ENCODE measurements around the gene LBX2. TPM values are rescaled to one million over a fixed set of nuclear protein-coding genes. Genes with fewer than 3 reads are reported as not detected.
"Not testable (repeated sequence)": the region's sequence is repeated elsewhere in the genome, so short reads cannot be mapped to it uniquely, and the experiment has no call there.

The LBX2 gene
- total RNA-seq, 1 donor from 2014 or later = 0.69 TPM

- peak overlapping the region; percentile 46 for H3K27ac Mint-ChIP-seq
- no peak overlapping the region for H3K4me3 Mint-ChIP-seq
- TF ChIP-seq, protein P1, sequence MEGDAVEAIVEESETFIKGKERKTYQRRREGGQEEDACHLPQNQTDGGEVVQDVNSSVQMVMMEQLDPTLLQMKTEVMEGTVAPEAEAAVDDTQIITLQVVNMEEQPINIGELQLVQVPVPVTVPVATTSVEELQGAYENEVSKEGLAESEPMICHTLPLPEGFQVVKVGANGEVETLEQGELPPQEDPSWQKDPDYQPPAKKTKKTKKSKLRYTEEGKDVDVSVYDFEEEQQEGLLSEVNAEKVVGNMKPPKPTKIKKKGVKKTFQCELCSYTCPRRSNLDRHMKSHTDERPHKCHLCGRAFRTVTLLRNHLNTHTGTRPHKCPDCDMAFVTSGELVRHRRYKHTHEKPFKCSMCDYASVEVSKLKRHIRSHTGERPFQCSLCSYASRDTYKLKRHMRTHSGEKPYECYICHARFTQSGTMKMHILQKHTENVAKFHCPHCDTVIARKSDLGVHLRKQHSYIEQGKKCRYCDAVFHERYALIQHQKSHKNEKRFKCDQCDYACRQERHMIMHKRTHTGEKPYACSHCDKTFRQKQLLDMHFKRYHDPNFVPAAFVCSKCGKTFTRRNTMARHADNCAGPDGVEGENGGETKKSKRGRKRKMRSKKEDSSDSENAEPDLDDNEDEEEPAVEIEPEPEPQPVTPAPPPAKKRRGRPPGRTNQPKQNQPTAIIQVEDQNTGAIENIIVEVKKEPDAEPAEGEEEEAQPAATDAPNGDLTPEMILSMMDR (IDR thresholded peaks at IDR 0.05) = no peak
- no peak for DNase-seq
- ChIA-PET POLR2A (interaction anchor here (1.9 to 10.0 kb wide), 2 partner anchors 11 to 20 kb away, joined by 8 to 127 read pairs; partner anchors contain the start of genes CCDC142, MRPL53 and TTC31), CTCF (no interaction called here)
- H3K9me3 Mint-ChIP-seq = no peaks in the 10 kb centered on the region
- ATAC-seq (ENCODE audit: low read depth) = no peak
- H3K4me1 Mint-ChIP-seq = peaks cover 51% of the 10 kb centered on the region
- intact Hi-C loops (cut with micrococcal nuclease) = no loop called here
- peaks cover 45% of the 10 kb centered on the region for H3K36me3 Mint-ChIP-seq (ENCODE audit: low read depth)
- H3K27me3 Mint-ChIP-seq = no peaks in the 10 kb centered on the region
Observed at GRCh38 chr2:74462054-74462785, 37.2 kb downstream of the LBX2 start.

- Mint-ChIP-seq H3K4me1 (peaks cover 59% of the 10 kb centered on the region), H3K9me3 (no peaks in the 10 kb centered on the region), H3K4me3 (no peak overlapping the region), H3K27ac (peak overlapping the region; percentile 46), H3K36me3 (ENCODE audit: low read depth) (peaks cover 52% of the 10 kb centered on the region), H3K27me3 (no peaks in the 10 kb centered on the region)
- TF ChIP-seq, protein P1 (IDR thresholded peaks at IDR 0.05) = no peak
- DNase-seq (no peak), ATAC-seq (ENCODE audit: low read depth) (no peak)
- CTCF ChIA-PET = no interaction called here
- intact Hi-C loops (cut with micrococcal nuclease) = no loop called here
- POLR2A ChIA-PET = interaction anchor here (1.9 to 10.0 kb wide), 2 partner anchors 12 to 21 kb away, joined by 8 to 127 read pairs; partner anchors contain the start of genes CCDC142, MRPL53 and TTC31
Observed at GRCh38 chr2:74461187-74462053, 38.0 kb downstream of the LBX2 start.

DNA sequence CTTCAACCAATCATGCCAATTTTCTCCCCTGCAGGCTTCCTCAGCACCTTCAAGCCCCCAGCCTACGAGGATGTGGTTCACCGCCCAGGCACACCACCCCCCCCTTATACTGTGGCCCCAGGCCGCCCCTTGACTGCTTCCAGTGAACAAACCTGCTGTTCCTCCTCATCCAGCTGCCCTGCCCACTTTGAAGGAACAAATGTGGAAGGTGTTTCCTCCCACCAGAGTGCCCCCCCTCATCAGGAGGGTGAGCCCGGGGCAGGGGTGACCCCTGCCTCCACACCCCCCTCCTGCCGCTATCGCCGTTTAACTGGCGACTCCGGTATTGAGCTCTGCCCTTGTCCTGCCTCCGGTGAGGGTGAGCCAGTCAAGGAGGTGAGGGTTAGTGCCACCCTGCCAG lies 39.2 kb downstream of the LBX2 start:
- intact Hi-C loops (cut with micrococcal nuclease); H3K27me3 Mint-ChIP-seq; H3K9me3 Mint-ChIP-seq; DNase-seq; H3K27ac Mint-ChIP-seq; ATAC-seq (ENCODE audit: low read depth): not testable (repeated sequence)
- POLR2A ChIA-PET = interaction anchor here (10.0 kb wide), 1 partner anchor 13 kb away, joined by 127 read pairs; the partner anchor contains the start of gene MRPL53
- Mint-ChIP-seq H3K4me3 (peak overlapping the region; percentile 35), H3K36me3 (ENCODE audit: low read depth) (peaks cover 58% of the 10 kb centered on the region), H3K4me1 (peaks cover 62% of the 10 kb centered on the region)
- CTCF ChIA-PET = interaction anchor here (1.2 kb wide), 1 partner anchor 23 kb away, joined by 3 read pairs; the partner anchor contains the start of genes CCDC142 and TTC31

DNA sequence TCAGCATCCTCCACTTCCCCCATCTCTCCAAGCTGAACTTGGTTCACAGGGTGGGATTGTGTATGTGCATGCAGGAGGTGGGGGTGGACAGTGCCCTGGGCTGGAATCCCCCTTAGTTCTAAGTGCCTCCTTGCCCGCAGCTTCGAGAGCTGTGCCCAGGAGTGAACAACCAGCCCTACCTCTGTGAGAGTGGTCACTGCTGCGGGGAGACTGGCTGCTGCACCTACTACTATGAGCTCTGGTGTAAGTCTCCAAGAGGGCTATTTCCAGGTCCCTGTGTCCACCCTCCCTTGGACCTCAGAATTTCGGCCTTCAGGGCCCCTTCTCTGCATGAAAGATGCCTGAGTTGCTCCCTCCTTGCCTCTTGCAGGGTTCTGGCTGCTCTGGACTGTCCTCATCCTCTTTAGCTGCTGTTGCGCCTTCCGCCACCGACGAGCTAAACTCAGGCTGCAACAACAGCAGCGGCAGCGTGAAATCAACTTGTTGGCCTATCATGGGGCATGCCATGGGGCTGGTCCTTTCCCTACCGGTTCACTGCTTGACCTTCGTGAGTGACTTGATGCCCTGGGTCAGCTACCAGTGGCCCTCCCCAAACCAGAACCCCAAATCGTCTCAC lies 39.8 kb downstream of the LBX2 start:
- CTCF ChIA-PET = interaction anchor here (1.2 to 3.0 kb wide), 2 partner anchors 23 to 126 kb away, joined by 3 to 11 read pairs; partner anchors contain the start of genes CCDC142 and TTC31
- not testable (repeated sequence) for H3K27me3 Mint-ChIP-seq; ATAC-seq (ENCODE audit: low read depth); H3K9me3 Mint-ChIP-seq; DNase-seq
- peaks cover 62% of the 10 kb centered on the region for H3K36me3 Mint-ChIP-seq (ENCODE audit: low read depth)
- POLR2A ChIA-PET = interaction anchor here (0.6 to 10.0 kb wide), 9 partner anchors 8 to 281 kb away, joined by 4 to 127 read pairs (median 35); partner anchors contain the start of genes AUP1, C2orf81, CCDC142 and HTRA2
- H3K27ac Mint-ChIP-seq = peak overlapping the region; percentile 66
- peak overlapping the region; percentile 99 for H3K4me3 Mint-ChIP-seq
- H3K4me1 Mint-ChIP-seq = peaks cover 67% of the 10 kb centered on the region
- intact Hi-C loops (cut with micrococcal nuclease) = loop anchor here (5.0 kb wide), 1 partner anchor 277 kb away; no protein-coding TSS in a partner anchor

DNA sequence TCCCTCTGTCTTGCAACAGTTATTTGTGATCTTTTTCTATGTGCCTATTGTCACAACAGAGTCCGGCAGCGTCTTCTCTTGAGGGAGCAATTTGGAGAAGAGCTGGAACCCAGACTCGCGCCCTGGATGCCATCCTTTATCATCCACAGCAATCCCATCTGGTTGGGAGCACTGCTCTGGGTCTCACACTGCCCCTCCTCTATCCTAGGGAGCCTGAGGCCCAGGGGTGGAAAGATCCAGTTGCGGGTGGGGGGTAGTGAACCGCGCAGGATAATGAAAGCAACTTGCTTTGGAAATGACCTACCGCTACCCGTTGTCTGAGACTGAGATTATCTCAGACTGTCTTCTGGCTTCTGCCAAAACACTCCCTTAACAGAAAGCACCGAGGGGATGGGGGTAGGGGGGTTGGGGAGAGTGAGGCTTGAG lies 40.5 kb downstream of the LBX2 start:
- Mint-ChIP-seq H3K4me3 (peak overlapping the region; percentile 99), H3K27me3 (no peaks in the 10 kb centered on the region), H3K27ac (peak overlapping the region; percentile 100), H3K36me3 (ENCODE audit: low read depth) (peaks cover 62% of the 10 kb centered on the region), H3K9me3 (no peaks in the 10 kb centered on the region), H3K4me1 (peaks cover 65% of the 10 kb centered on the region)
- DNase-seq = no peak
- CTCF ChIA-PET = interaction anchor here (0.8 to 3.0 kb wide), 4 partner anchors 14 to 127 kb away, joined by 3 to 11 read pairs (median 3); partner anchors contain the start of genes CCDC142, MRPL53 and TTC31
- TF ChIP-seq, protein P1 (IDR thresholded peaks at IDR 0.05) = no peak
- ATAC-seq (ENCODE audit: low read depth) = no peak
- POLR2A ChIA-PET = interaction anchor here (0.8 to 10.0 kb wide), 20 partner anchors 9 to 1225 kb away, joined by 3 to 127 read pairs (median 10); partner anchors contain the start of genes AUP1, C2orf81, CCDC142 and CCT7
- intact Hi-C loops (cut with micrococcal nuclease) = loop anchor here (1.0 to 5.0 kb wide), 5 partner anchors 13 to 277 kb away; partner anchors contain the start of genes AUP1, HTRA2, MRPL53 and PCGF1

All from activated B cell treated with CpG ODN at 0.5 μM for 24 hours (primary cell).